GM23338 (cell line): Measurements from ENCODE around the gene TRAPPC4. TPM values are rescaled to one million over a fixed set of nuclear protein-coding genes. Genes with fewer than 3 reads are reported as not detected.

ENCODE experiments used
- ATAC-seq: fragments of 200-7000 bp; cut with Tn5 transposase; 3 replicates; pipeline ENCODE4 v1.9.1; 2020
- DNase-seq: peaks from one replicate; pipeline ENCODE4 v3.0.0-alpha.2; 2015; ENCODE audit warnings: low spot score
- H2AFZ ChIP-seq: fragments of 200-600 bp; sonication (generic); 2 replicates; pipeline ENCODE4 v1.8.0; 2016; ENCODE audit warnings: antibody characterized with exemption, mild to moderate bottlenecking, moderate library complexity
- H3F3A ChIP-seq: fragments of 200-600 bp; sonication (generic); replicated peaks from 2 replicates; pipeline ENCODE4 v1.8.0; 2017; ENCODE audit warnings: antibody characterized with exemption, mixed run types, low read depth
- H3K27ac ChIP-seq: fragments of 200-600 bp; sonication (generic); 2 replicates; pipeline ENCODE4 v1.6.1; 2016; ENCODE audit warnings: low read depth
- H3K27me3 ChIP-seq: fragments of 200-600 bp; sonication (generic); 2 replicates; pipeline ENCODE4 v1.8.0; 2016; ENCODE audit warnings: mild to moderate bottlenecking, mixed run types, moderate library complexity; ENCODE audit not compliant: insufficient read depth
- H3K36me3 ChIP-seq: fragments of 200-600 bp; sonication (generic); 2 replicates; pipeline ENCODE4 v1.8.0; 2016; ENCODE audit warnings: mild to moderate bottlenecking; ENCODE audit not compliant: insufficient read depth
- H3K4me1 ChIP-seq: fragments of 200-600 bp; sonication (generic); 2 replicates; pipeline ENCODE4 v1.8.0; 2016; ENCODE audit warnings: mild to moderate bottlenecking, moderate library complexity; ENCODE audit not compliant: insufficient read depth
- H3K4me2 ChIP-seq: fragments of 200-600 bp; sonication (generic); 2 replicates; pipeline ENCODE4 v1.7.1; 2017; ENCODE audit warnings: mixed run types
- H3K4me3 ChIP-seq: fragments of 200-600 bp; sonication (generic); 2 replicates; pipeline ENCODE4 v1.6.1; 2016; ENCODE audit warnings: mixed run types
- H3K79me2 ChIP-seq: fragments of 200-600 bp; sonication (generic); replicated peaks from 2 replicates; pipeline ENCODE4 v1.8.0; 2017; ENCODE audit warnings: mild to moderate bottlenecking; ENCODE audit not compliant: insufficient read depth
- H3K9me2 ChIP-seq: fragments of 200-600 bp; sonication (generic); 2 replicates; pipeline ENCODE4 v1.8.0; 2017; ENCODE audit not compliant: insufficient read depth
- H4K20me1 ChIP-seq: fragments of 200-600 bp; sonication (generic); replicated peaks from 2 replicates; pipeline ENCODE4 v1.8.0; 2017; ENCODE audit warnings: mild to moderate bottlenecking; ENCODE audit not compliant: insufficient read depth
- H3K27ac Mint-ChIP-seq: 2 replicates; pipeline ENCODE4 v1.8.0; 2020; ENCODE audit warnings: inconsistent platforms, mild to moderate bottlenecking, moderate library complexity, mixed read lengths
- H3K27me3 Mint-ChIP-seq: 3 replicates; pipeline ENCODE4 v1.8.0; 2022; ENCODE audit warnings: low read depth, mild to moderate bottlenecking, moderate library complexity, mixed read lengths, inconsistent platforms; ENCODE audit not compliant: insufficient read depth, poor library complexity
- H3K36me3 Mint-ChIP-seq: 3 replicates; pipeline ENCODE4 v1.8.0; 2021; ENCODE audit warnings: low read depth, mild to moderate bottlenecking, inconsistent platforms, moderate library complexity, mixed read lengths
- H3K4me1 Mint-ChIP-seq: 3 replicates; pipeline ENCODE4 v1.8.0; 2020; ENCODE audit warnings: mild to moderate bottlenecking, inconsistent platforms, mixed read lengths
- H3K4me3 Mint-ChIP-seq: 3 replicates; pipeline ENCODE4 v1.8.0; 2021; ENCODE audit warnings: moderate library complexity, mild to moderate bottlenecking, inconsistent platforms, mixed read lengths
- H3K9me3 Mint-ChIP-seq: 3 replicates; pipeline ENCODE4 v1.8.0; 2020; ENCODE audit warnings: moderate library complexity, mild to moderate bottlenecking, inconsistent platforms, mixed read lengths
- CREB1 ChIP-seq: fragments of 250-450 bp; sonication (Bioruptor Pico); IDR thresholded peaks from 2 replicates; pipeline ENCODE4 v1.5.0; 2020; ENCODE audit warnings: low read depth, mild to moderate bottlenecking, moderate library complexity
- EZH2 ChIP-seq: fragments of 200-600 bp; sonication (generic); IDR thresholded peaks from one replicate; pipeline ENCODE4 v1.8.0; 2017; ENCODE audit warnings: antibody characterized with exemption, mild to moderate bottlenecking, low read depth; ENCODE audit not compliant: unreplicated experiment
- EZH2phosphoT487 ChIP-seq: fragments of 200-600 bp; sonication (generic); IDR thresholded peaks from one replicate; pipeline ENCODE4 v1.8.1; 2018; ENCODE audit warnings: antibody characterized with exemption; ENCODE audit not compliant: unreplicated experiment
- JUNB ChIP-seq: IDR thresholded peaks from one replicate; pipeline ENCODE4 v1.6.1; 2016; ENCODE audit warnings: antibody characterized with exemption; ENCODE audit not compliant: unreplicated experiment
- NANOG ChIP-seq: IDR thresholded peaks from 2 replicates; pipeline ENCODE4 v1.6.1; 2016; ENCODE audit warnings: antibody characterized with exemption, borderline replicate concordance
- POLR2AphosphoS5 ChIP-seq: IDR thresholded peaks from 2 replicates; pipeline ENCODE4 v1.6.1; 2016; ENCODE audit warnings: antibody characterized with exemption, low read depth
- STAT1 ChIP-seq: IDR thresholded peaks from one replicate; pipeline ENCODE4 v1.6.1; 2016; ENCODE audit warnings: antibody characterized with exemption; ENCODE audit not compliant: unreplicated experiment
- ZNF114 ChIP-seq: fragments of 250-450 bp; sonication (Bioruptor Pico); IDR thresholded peaks from 2 replicates; pipeline ENCODE4 v1.5.0; 2020; ENCODE audit warnings: mild to moderate bottlenecking, moderate library complexity
- ZNF331 ChIP-seq: fragments of 250-450 bp; sonication (Bioruptor Pico); IDR thresholded peaks from 2 replicates; pipeline ENCODE4 v1.5.0; 2020; ENCODE audit warnings: low read depth, mild to moderate bottlenecking, moderate library complexity
- polyA plus RNA-seq: library from polyadenylated mRNA; unstranded; fragments of >200 nt; fragmentation: Nextera tagmentation; extraction: Ambion mirVana; gene quantifications from 2 replicates; pipeline ENCODE4 v1.2.1, GENCODE V29; 2016
- total RNA-seq: library from RNA; depleted of rRNA; stranded (reverse); fragments of >200 nt; shearing (Covaris generic); gene quantifications from 2 replicates; pipeline ENCODE4 v1.2.3, GENCODE V29; 2014
- TF ChIP-seq, protein P1 (sequence below): IDR thresholded peaks from one replicate; pipeline ENCODE4 v1.6.1; 2018; ENCODE audit warnings: antibody characterized with exemption; ENCODE audit not compliant: unreplicated experiment
- TF ChIP-seq, protein P2 (sequence below), 2 experiments: fragments of 200-600 bp in 1 of 2; sonication (generic) in 1 of 2; conservative IDR thresholded peaks; 2 replicates each; pipeline versions ENCODE4 v1.5.1 to v1.6.1; 2016 to 2017; ENCODE audit warnings: antibody characterized with exemption in 2 of 2, low read depth in 2 of 2, mild to moderate bottlenecking in 2 of 2, moderate library complexity in 1 of 2
- TF ChIP-seq, protein P3 (sequence below): IDR thresholded peaks from 2 replicates; pipeline ENCODE4 v1.6.1; 2016; ENCODE audit warnings: antibody characterized with exemption

TRAPPC4 gene
- total and polyA plus RNA-seq, 2 experiments from 2014 or later = 79.9 to 142 TPM

DNA sequence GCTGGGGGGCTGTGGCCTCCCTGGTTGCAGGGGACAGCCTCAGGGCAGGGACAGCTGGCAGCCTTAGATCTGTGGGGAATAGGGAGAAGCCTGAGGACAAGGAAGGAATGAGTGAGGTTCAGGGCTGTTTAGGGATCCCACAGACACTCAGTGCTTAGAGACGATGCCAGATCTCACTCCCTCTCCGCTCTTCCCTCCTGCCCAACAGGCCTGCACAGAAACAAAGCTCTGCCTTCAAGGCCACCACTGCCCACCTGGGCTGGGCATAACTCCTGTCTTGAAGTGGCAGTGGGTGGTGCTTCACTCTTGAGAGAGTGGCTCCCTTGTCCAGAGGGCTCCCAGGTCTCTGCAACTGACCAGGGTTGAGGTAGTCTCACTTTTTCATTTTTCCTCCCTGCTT is 33.7 kb upstream of the TRAPPC4 start:
- H3K4me1 ChIP-seq = peaks cover 4% of the 10 kb centered on the region
- no peaks in the 10 kb centered on the region for H3K36me3 ChIP-seq
- Mint-ChIP-seq H3K27me3 (peaks cover 11% of the 10 kb centered on the region), H3K27ac (no peak overlapping the region), H3K36me3 (no peaks in the 10 kb centered on the region; the same call in 2 of the 3 replicates), H3K4me1 (peaks cover 11% of the 10 kb centered on the region; the same call in 2 of the 3 replicates), H3K4me3 (no peak overlapping the region), H3K9me3 (no peaks in the 10 kb centered on the region)
- no peak overlapping the region for H3K4me3 ChIP-seq
- H3K4me2 ChIP-seq = no peak overlapping the region
- no peak overlapping the region for H2AFZ ChIP-seq
- peaks cover 5% of the 10 kb centered on the region; the same call in 1 of the 2 replicates for H3K27me3 ChIP-seq
- H3K27ac ChIP-seq = no peak overlapping the region
- H4K20me1 ChIP-seq = no peaks in the 10 kb centered on the region
- DNase-seq = no peak
- H3K9me2 ChIP-seq = no peaks in the 10 kb centered on the region
- no peaks in the 10 kb centered on the region for H3K79me2 ChIP-seq
- TF ChIP-seq ZNF114 (CRISPR knock-in tag) (no peak), STAT1 (no peak), EZH2phosphoT487 (no peak), CREB1 (CRISPR knock-in tag) (no peak), JUNB (no peak), EZH2 (no peak), NANOG (no peak), POLR2AphosphoS5 (no peak), ZNF331 (CRISPR knock-in tag) (no peak)
- TF ChIP-seq, protein P1, sequence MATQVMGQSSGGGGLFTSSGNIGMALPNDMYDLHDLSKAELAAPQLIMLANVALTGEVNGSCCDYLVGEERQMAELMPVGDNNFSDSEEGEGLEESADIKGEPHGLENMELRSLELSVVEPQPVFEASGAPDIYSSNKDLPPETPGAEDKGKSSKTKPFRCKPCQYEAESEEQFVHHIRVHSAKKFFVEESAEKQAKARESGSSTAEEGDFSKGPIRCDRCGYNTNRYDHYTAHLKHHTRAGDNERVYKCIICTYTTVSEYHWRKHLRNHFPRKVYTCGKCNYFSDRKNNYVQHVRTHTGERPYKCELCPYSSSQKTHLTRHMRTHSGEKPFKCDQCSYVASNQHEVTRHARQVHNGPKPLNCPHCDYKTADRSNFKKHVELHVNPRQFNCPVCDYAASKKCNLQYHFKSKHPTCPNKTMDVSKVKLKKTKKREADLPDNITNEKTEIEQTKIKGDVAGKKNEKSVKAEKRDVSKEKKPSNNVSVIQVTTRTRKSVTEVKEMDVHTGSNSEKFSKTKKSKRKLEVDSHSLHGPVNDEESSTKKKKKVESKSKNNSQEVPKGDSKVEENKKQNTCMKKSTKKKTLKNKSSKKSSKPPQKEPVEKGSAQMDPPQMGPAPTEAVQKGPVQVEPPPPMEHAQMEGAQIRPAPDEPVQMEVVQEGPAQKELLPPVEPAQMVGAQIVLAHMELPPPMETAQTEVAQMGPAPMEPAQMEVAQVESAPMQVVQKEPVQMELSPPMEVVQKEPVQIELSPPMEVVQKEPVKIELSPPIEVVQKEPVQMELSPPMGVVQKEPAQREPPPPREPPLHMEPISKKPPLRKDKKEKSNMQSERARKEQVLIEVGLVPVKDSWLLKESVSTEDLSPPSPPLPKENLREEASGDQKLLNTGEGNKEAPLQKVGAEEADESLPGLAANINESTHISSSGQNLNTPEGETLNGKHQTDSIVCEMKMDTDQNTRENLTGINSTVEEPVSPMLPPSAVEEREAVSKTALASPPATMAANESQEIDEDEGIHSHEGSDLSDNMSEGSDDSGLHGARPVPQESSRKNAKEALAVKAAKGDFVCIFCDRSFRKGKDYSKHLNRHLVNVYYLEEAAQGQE = no peak
- TF ChIP-seq, protein P2, sequence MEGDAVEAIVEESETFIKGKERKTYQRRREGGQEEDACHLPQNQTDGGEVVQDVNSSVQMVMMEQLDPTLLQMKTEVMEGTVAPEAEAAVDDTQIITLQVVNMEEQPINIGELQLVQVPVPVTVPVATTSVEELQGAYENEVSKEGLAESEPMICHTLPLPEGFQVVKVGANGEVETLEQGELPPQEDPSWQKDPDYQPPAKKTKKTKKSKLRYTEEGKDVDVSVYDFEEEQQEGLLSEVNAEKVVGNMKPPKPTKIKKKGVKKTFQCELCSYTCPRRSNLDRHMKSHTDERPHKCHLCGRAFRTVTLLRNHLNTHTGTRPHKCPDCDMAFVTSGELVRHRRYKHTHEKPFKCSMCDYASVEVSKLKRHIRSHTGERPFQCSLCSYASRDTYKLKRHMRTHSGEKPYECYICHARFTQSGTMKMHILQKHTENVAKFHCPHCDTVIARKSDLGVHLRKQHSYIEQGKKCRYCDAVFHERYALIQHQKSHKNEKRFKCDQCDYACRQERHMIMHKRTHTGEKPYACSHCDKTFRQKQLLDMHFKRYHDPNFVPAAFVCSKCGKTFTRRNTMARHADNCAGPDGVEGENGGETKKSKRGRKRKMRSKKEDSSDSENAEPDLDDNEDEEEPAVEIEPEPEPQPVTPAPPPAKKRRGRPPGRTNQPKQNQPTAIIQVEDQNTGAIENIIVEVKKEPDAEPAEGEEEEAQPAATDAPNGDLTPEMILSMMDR (conservative IDR thresholded peaks at IDR 0.05; ENCODE audit: low read depth in 2 of 2) = no peak
- TF ChIP-seq, protein P3, sequence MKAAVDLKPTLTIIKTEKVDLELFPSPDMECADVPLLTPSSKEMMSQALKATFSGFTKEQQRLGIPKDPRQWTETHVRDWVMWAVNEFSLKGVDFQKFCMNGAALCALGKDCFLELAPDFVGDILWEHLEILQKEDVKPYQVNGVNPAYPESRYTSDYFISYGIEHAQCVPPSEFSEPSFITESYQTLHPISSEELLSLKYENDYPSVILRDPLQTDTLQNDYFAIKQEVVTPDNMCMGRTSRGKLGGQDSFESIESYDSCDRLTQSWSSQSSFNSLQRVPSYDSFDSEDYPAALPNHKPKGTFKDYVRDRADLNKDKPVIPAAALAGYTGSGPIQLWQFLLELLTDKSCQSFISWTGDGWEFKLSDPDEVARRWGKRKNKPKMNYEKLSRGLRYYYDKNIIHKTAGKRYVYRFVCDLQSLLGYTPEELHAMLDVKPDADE = no peak
- H3F3A ChIP-seq = peaks cover 7% of the 10 kb centered on the region; the same call in 1 of the 2 replicates
- ATAC-seq = no peak
